Breast epithelium (tissue), 3 donors: ENCODE data around the gene PNMA5.

ENCODE experiments used
- CTCF ChIP-seq, 3 donors: fragments of 450-650 bp; IDR thresholded peaks; one replicate each; pipeline ENCODE4 v1.5.1; 2016 to 2017; ENCODE audit warnings: antibody characterized with exemption in 3 of 3, mild to moderate bottlenecking in 3 of 3, moderate library complexity in 3 of 3
- POLR2A ChIP-seq: fragments of 450-650 bp; IDR thresholded peaks from one replicate; pipeline ENCODE4 v1.6.1; 2016; ENCODE audit warnings: antibody characterized with exemption, mild to moderate bottlenecking, moderate library complexity

- TF ChIP-seq POLR2A (no peak), CTCF (IDR thresholded peaks at IDR 0.05) (no peak)
Observed at GRCh38 chrX:152950786-152951185, 43.1 kb downstream of the PNMA5 start.
